GM18907 (cell line): ENCODE results near the gene CNRIP1.
"Not testable (repeated sequence)": the region's sequence is repeated elsewhere in the genome, so short reads cannot be mapped to it uniquely, and the experiment has no call there.

Experiments used
- ATAC-seq: cut with Tn5 transposase; IDR thresholded peaks from one replicate; pipeline ENCODE4 v1.9.1; 2021; ENCODE audit warnings: mild to moderate bottlenecking, moderate library complexity; ENCODE audit not compliant: unreplicated experiment

CNRIP1 gene

DNA sequence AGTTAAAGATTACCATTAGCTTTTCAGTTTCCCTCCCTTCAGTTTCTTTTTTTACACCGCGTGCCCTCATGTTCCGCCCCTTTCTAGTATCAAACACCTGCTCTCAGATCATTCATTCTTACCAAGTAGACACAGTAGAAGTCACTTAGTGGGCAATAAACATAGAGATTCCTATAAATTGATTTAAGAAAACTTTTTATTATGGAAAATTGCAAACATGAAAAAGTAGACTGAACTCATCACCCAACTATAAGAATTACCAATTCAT is 21.2 kb upstream of the CNRIP1 start:
- ATAC-seq = no peak

DNA sequence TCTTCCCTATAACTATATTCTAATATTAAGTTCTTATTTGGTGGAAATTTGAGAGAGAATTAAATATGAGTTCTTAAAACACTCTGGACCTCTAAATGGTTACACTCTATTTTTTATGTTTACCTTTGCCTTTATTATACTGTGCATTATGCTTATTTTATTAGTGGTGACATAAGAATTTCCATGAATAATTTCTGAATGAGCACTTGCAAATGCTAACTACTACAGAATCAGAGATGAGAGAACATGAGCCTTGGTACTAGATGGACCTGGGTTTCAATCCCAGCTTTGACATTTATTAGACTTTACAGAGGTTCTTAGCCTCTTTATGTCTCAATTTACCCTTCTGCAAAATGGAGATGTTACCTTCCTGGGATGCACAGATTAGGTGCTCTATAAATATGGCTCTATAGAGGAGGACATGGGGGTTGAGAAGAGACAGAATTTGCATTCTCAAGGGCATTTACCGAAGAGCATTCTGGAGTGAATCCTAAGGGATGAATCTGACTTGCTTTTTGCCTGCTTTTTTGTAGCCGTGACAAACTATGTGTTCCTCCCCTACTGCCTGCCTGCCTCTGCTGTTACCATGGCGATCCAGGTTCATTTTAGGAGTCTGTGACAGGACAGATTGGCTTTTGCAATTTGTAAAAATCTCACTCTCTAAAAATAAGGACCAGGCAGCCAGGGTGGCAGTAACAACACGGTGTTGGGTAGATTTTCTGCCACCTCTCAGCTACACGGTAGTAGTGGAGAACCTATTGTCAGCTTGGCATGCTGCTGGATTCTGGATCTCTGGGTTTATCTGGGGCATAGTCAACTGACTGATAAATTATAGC is 20.7 kb upstream of the CNRIP1 start:
- ATAC-seq = no peak

DNA sequence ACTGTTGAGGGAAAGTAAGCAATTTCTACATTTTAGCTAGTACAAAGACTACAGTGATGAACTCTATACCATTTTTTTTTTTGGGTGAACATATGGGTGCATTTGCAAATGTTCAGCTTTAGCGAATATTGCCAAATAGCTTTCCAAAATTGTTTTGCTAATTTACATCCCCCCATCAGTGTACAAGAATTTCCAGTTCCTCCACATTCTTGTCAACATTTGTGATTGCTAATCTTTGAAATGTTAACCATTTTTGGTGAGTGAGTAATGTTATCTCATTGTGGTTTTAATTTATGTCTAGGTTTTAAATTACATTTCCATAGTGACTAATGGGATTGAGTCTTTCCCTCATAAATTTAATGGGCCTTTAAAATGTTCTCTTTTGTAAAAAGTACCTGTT is 16.4 kb upstream of the CNRIP1 start:
- ATAC-seq = no peak

DNA sequence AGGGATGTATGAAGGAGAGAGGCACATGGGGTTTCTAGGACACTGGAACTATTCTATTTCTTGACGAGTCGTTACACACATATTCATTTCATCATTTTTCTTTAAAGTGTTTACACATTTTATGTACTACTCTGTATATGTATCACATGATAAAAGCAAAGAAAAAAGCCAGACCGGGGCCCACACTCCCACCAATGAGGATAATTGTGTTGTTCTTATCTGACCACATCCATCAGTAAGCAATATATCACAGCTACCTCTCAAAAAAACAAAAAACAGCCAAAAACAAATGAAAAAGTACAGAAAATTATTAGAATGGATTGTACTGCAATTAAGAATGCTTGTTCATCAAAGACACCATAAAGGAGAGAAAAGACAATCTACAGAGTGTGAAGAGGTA is 14.2 kb upstream of the CNRIP1 start:
- no peak for ATAC-seq

DNA sequence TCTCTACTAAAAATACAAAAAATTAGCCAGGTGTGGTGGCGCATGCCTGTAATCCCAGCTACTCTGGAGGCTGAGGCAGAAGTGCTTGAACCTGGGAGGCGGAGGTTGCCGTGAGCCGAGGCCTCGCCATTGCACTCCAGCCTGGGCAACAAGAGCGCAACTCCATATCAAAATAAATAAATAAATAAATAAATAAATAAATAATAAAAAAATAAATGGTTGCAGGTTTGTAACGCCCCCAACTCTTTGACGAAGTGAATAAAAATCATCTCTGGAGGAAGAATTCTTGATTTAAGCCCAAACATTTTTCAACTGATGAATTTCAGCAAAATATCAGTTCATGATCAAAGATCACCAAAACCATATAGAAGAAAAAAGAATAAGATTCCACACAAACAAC is 13.3 kb upstream of the CNRIP1 start:
- no peak for ATAC-seq

DNA sequence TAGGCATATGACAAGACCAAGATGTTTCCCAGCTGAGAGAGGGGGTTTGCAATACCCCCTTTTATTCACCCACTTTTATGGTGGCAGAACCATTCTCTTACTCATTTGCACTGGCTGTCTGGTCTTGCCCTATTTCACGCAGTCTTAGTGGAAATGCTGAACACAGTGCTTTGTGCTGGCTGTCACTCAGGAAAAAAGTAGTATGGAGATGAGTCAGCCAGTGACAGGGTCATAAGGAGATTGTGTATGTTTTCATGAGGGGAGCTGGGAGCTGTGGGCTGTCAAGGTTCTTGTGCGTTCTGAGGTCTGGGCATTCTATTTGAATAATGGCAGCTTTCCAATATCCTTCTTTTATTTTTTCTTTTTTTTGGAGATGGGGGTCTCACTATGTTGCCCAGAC is 10.9 kb upstream of the CNRIP1 start:
- ATAC-seq = no peak

DNA sequence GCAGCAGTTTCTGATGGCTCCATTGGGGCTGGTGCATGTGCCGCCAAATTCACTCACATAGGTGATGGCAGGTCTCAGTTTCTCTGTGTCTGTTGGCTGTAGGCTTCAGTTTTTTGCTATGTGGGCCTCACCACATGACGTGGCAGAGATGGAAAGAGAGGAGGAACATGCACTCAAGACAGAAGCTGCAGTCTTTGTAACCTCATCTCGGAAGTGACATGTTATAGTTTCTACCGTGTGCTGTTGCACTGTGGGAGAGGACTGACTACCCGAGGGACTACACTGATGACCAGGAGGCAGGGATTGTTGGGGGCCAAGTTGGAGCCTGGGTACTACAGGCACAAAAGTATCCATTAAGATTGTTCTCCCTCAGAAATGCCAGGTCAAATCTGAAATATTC is 9.2 kb upstream of the CNRIP1 start:
- no peak for ATAC-seq

DNA sequence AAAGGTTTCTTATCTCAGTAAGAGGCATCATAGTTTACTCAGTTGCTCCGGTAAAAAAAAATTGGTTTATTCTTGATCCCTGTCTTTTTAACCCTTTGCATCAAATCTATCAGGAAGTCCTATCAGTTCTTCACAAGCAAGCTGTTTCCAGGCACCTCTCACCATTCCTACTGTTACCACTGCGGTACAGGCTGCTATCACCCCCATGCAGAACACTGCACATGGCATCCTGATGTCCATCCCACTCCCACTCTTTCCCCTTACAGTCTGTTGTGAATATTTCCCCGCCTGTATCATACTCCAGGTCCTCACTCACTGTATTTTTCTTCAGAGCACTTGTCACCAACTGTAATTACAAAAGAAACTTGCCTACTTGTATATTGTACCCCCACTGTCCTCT is 5.3 kb upstream of the CNRIP1 start:
- ATAC-seq = no peak

DNA sequence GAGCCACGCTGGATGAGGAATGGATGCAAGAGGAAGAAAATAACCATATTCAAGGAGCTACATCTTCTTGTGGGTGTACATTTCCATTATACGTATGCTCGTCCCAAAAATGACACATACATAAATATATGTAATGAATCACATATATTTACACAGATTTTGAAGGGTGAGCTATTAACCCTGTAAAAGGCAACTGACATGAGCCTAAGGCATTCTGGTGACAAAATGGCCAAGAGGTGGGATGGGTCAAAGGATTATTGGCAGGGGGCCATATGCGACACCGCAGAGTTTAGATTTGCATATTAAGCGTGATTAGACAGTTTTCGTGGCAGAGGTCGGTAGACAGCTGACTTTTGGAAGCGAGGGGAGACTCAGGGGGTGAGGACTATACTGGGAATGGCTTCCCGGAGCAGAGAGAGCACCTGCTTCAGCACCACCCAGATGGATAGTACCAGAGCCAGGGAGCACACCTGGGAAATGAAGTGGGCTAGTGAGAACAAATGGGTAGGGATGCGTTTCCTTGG is 431 bp upstream of the CNRIP1 start:
- ATAC-seq = no peak

DNA sequence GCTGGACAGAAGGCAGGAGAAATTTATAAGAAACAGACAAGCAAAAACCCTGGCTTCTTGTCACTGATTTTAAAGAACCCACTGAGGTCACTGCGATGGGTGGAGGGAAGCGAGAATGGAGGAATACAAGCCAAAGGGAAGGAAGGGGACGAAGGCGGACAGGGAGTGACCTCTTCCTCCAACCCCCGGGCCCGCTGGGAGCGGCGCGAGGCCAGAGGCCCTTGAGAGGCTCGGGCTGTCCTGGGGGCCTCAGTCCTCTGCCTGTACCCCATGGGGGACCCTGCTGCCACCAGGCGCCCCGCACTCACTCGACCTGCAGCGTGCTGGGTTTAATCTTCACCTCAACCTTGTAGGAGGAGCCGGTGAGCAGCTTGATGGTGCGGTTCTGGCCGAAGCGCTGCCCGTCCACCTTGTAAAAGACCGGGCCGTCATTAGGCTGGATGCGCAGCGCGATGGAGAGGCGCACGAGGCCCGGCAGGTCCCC is 793 bp downstream of the CNRIP1 start:
- no peak for ATAC-seq

DNA sequence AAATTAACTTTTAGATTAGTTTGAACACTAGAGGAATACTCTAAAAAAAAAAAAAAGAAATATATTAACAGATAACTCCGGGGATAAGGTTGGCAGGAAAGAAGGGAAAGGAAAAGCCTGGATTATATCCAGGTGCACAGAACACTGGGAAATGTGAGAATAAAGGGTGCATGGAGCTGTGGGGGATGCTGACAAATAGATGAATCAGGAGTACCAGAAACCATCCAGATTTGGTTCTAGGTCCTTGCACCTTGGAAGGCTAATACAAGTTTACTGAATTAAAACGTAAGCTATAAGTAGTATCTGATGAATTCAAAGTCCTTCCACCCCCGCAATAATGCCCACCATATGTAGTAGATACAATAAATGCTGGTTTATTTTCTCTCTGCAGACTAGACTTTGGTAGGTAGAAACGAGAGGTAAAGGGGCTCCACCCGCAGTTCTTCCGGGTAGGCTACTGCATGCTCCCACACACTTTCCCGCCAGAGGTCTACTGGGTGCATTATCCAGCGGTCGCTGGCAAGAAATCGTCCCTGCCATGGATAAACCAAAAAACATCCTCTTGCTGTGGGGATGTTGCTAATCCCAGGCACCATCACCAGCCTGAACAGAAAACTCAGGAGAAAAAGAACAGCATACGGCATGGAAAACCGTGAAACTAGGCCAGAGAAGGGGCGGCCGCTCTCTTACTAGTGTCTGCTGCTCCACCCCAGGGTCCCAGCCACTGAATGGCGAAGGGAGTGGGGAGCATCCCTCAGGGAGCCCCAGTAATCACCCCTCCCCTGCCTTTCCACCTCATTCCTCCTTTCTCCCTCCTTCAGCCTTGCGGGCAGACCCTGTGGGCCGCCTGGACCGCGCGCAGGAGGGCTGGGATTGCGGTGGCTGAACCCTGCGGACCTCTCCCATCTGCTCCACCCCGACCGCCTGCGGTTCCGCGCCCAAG is 1.5 kb downstream of the CNRIP1 start:
- ATAC-seq = no peak

DNA sequence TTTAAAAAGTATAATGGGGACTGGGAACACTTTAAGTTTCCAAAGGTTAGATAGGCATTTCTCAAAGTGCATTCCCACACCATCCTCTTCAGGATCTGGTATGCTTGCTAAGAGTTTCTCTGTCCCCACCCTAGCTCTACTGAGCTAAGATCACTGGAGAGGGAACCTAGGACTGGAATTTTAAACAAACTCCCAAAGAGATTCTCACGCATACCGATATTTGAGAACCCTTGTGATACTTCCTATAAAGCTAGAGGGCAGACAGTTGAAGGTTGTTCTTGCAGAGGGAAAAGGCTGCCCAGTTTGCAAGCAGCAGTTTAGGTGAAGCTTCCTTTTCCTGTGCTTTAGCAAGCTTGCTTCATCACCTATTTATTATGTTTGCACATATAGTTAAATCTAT is 3.6 kb downstream of the CNRIP1 start:
- ATAC-seq = no peak

DNA sequence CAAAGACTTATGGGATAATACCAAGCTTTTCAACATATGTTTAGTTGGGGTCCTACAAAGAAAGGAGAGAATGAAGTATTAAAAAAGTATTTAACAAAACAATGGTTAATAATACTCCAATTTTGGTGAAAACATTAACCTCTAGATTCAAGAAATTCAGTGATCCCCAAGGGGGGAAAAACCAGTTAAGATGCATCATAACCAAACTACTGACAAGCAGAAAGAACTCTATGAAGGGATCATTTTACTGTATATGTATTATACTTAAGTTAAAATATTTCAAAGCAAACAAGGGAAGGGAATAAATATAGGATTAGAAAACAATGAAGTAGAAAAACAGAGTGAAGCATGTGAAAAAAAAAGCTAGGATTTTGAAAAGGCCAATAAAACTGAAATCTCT is 8.7 kb downstream of the CNRIP1 start:
- ATAC-seq = no peak

DNA sequence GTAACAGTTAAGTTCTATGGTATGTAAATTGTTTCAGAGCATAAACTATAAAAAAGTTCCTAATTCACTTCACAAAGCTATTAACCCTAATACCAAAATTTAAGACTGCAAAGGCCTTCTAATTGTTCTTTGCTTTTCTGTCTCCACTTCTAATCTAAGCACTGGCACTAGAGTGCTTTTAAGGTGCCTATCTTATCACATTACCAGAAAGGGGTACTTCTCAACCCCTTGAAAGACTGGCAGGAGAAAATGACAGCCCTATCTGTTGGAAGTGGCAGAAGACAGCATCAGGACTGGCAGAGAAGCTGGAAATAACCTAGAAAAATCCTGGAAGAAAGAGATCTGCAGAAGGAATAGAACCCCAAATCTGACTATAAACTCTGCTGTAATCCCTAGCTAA is 10.3 kb downstream of the CNRIP1 start:
- no peak for ATAC-seq

DNA sequence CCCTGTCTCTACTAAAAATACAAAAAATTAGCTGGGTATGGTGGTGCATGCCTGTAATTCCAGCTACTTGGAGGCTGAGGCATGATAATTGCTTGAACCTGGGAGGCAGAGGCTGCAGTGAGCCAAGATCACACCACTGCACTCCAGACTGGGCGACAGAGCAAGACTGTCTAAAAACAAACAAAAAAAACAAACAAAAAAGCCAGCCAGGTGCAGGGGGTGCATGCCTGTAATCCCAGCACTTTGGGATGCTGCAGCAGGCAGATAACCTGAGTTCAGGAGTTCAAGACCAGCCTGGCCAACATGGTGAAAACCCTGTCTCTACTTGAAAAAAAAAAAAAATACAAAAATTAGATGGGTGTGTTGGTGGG is 15.9 kb downstream of the CNRIP1 start:
- ATAC-seq = not testable (repeated sequence)

DNA sequence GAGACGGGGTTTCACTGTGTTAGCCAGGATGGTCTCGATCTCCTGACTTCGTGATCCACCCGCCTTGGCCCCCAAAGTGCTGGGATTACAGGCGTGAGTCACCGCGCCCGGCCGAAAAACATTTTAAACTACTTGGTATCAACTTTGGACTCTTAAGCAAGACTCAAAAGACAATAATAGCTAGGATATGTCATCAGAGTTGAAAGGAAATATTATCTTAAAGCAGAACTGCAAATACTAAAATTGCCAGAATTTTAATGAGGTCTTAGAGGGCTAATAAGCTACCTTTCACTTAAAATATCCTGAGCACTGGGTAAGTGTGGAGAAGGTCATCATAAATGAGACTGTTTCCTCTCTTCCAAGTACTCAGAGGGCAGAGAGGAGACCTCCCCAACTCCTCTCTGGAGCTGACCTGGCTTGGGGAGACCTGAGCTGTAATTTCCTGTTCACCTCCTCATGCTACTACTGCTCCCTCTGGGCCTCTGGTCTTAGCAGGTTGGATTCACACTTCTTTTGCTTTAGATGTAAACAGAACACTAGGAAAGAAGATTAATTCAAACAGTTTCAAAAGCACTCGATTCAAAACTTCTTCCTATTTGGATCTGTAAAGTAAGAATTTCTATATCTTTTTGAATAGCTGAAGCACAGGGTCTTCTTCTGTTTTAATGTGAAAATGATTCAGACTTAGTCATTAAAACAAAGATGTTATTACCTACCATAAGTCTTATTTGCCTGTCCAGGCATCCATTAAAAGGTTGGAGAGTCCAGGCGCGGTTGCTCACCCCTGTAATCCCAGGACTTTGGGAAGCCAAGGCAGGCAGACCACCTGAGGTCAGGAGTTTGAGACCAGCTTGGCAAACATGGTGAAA is 16.5 kb downstream of the CNRIP1 start:
- no peak for ATAC-seq

DNA sequence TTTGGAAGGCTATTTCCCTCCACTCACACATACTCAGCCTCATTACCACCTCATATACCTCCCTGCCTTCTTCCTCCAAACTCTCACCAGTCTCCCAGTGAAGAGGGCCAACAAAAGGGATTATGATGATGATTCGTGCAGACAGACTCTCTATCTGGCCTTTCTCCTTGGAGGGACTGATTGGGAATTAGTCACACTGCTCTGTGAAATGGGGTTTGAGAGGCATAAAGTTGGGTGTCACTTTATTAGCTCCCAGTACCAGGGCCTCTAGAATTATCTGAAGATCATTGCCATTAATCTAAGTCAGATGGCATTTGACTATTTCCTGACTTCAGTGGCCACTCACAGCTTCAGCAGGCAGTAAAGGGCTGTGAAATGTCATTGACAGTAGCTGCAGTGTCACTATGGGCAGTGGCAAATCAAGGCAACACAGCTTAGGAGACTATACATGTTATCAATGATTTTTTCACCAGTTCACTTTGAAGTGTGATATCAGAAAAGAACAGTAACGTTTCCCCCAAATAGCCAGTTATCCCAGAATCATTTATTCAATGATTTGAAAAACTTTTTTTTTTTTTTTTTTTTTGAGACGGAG is 17.4 kb downstream of the CNRIP1 start:
- ATAC-seq = no peak

DNA sequence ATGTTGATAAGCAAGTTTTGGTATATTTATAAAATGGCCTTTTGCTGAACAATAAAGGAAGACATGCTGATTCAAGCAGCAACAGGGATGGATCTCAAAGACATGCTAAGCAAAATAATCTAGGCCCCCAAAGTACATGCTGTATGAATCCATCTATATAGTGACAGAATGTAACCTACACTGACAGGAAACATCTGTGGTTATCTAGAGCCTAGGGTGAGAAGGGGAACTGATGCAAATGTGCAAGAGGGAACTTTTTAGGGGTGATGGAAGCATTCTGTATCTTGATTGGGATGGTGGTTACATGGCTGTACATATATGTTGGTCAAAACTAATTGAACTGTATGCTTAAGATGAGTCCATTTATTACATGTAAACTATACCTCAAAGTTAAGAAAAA is 24.2 kb downstream of the CNRIP1 start:
- peak; percentile 84 for ATAC-seq

DNA sequence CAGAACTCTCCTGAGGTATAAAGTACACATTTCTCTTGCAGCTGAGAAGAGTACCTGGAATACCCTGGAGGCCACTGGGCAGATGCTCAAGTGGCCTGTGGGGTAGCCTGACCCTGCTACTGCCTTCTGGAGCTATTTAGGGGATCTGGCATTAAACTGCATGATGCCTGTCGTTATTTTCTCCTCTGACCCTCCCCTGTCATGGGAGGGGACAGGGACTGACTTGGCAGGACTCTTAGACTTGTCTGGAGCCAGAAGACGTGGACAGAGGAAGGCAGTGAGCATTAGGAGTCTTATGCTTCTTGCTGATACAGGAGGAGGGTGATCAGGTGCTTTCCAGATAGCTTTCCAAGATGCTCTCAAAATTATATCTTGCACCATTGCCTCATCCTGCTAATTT is 24.8 kb downstream of the CNRIP1 start:
- no peak for ATAC-seq

DNA sequence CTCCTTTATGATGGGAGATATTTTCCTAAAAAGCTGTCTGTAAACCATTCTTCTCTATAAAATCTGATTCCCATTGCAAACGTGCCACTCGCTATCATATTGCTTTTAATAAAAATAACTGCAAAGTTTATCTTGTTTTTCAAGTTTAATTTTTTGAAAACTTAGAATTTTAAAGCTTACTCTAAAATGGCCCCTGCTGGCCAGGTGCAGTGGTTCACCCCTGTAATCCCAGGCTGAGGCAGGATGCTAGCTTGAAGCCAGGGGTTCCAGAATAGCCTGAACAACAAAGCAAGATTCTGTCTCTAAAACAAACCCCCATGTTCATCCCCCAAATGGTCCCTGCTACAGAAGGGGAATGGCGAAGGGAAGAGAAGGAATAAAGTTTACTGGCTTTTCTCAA is 25.6 kb downstream of the CNRIP1 start:
- ATAC-seq = no peak

DNA sequence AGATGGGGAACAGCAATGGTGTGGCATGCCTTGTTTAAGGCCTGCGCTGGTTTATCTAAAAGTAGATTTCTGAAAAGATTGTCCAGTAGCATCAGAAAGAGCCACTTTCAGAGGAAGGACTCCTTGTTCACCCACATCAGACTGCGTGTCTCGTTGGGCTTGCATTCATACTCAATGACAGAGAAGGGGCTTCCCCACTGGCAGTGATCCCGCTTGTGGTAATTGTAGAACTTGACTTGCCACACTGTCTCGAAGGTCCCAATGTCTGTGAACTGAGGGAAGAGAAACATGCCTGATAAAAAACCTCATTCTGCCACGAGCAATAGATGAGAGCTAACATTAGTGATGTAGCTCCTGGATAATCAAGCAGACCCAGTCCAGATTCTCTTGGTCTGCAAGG is 26.0 kb downstream of the CNRIP1 start:
- no peak for ATAC-seq
